Psoas muscle (tissue), 8 donors: ENCODE data around the gene PLA2G12B. TPM values are rescaled to one million over a fixed set of nuclear protein-coding genes. Genes with fewer than 3 reads are reported as not detected.

Source experiments
- ATAC-seq, 4 donors: fragments of 200-7000 bp; cut with Tn5 transposase; one replicate each; pipeline ENCODE4 v1.9.1; 2020; ENCODE audit warnings: moderate library complexity in 3 of 4, mild to moderate bottlenecking in 2 of 4
- DNase-seq, 2 donors: peaks; one replicate each; pipeline ENCODE4 v3.0.0-alpha.2; 2020
- H3K27ac ChIP-seq: fragments of 200-600 bp; one replicate; pipeline ENCODE4 v1.8.0; 2022
- H3K27me3 ChIP-seq, 3 donors: fragments of 200-600 bp in 1 of 3; one replicate each; pipeline versions ENCODE4 v1.6.1 to v1.8.0; 2013 to 2022; ENCODE audit warnings: low read length in 2 of 3, mild to moderate bottlenecking in 2 of 3, moderate library complexity in 1 of 3; ENCODE audit not compliant: insufficient read depth in 3 of 3
- H3K36me3 ChIP-seq, 2 donors: fragments of 200-600 bp in 1 of 2; one replicate each; pipeline versions ENCODE4 v1.6.1 to v1.8.0; 2013 to 2022; ENCODE audit warnings: low read depth in 1 of 2, mild to moderate bottlenecking in 1 of 2, moderate library complexity in 1 of 2; ENCODE audit not compliant: insufficient read depth in 1 of 2
- H3K4me1 ChIP-seq: fragments of 200-600 bp; one replicate; pipeline ENCODE4 v1.8.0; 2022
- H3K4me3 ChIP-seq: fragments of 200-600 bp; one replicate; pipeline ENCODE4 v1.8.0; 2022; ENCODE audit warnings: mild to moderate bottlenecking
- H3K9me3 ChIP-seq: fragments of 200-600 bp; one replicate; pipeline ENCODE4 v1.8.0; 2022
- WGBS, 3 donors: extraction: QIAGEN DNeasy Blood & Tissue Kit; methylation state at CpG; one replicate each; pipeline versions ENCODE4 v1.1.6 to v1.1.7; 2013; 5-methylcytosine and 5-hydroxymethylcytosine counted together
- intact Hi-C, 2 donors: fragments of 100-400 bp; cut with DNase I; formaldehyde crosslinking; loops; one replicate each; pipeline versions ENCODE4 v1.11.0 to v1.14.2; 2022
- polyA plus RNA-seq, 3 donors: library from polyadenylated mRNA; stranded (reverse); fragments of 200-250 nt; gene quantifications; one replicate each; pipeline ENCODE4 v1.2.3, GENCODE V29; 2013
- total RNA-seq, 4 donors: library from RNA; stranded (reverse); fragmentation: NEBNext Ultra II Directional in 2 of 4; extraction: Animal tissue kit (Norgen Biotek cat#: 25700) in 2 of 4; gene quantifications; one replicate each; pipeline versions ENCODE4 v1.2.1 to v1.2.4, GENCODE V29; 2021 to 2023
- TF ChIP-seq, protein P1 (sequence below): fragments of 200-600 bp; IDR thresholded peaks from one replicate; pipeline ENCODE4 v1.8.0; 2022; ENCODE audit warnings: antibody characterized with exemption
- donor health status: healthy with polysubstance abuse.
- donor health status: DM: no; HTN: no; CAD: no; lungs with moderate emphysema.
- donor health status: Bipolar disorder and iron deficiency.
- donor health status: healthy.
- donor health status: DM: yes; HTN: yes; CAD: no.
- donor health status: DM: no; HTN: no; CAD: no.
- donor health status: DM: no; HTN: no; CAD: no.
- donor health status: DM: yes; HTN: yes; CAD: no.

The PLA2G12B gene
- total and polyA plus RNA-seq, 7 donors, result 0.10 to 0.22 TPM; not detected in 5

DNA sequence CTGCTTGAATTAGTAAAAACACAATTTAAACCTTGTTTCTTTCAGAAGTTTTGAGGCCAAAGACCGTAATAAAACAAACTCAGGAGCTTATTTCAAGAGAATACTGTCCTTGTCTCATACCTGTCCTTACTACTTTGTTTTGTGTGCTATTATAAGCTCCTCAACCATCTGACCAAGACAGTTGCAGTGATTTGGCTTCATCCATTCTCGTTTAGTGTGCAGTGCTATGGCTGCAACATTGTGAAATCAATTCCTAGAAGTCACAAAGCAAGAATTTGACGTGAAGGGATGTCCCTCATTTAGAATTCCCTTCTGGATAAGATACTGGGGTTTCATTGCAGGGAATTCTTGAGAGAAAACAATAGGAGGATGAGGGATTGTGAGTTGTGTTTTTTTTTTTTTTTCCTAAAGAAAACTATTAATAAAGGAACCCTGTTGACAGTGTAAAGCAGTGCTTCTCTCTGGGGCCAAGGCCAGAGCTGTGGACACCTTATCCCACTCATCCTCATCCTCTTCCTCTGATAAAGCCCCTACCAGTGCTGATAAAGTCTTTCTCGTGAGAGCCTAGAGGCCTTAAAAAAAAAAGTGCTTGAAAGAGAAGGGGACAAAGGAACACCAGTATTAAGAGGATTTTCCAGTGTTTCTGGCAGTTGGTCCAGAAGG, 61.3 kb downstream of the PLA2G12B start, which contains the start of gene OIT3:
Gene OIT3 (plus strand): TSS at position 604 of the 663 bp plus-strand sequence. CDS start 60 bp downstream, outside the sequence.
- Histone ChIP-seq H3K36me3 (peaks cover 0 to 3% of the 10 kb centered on the region in 2 donors), H3K4me3 (no peak within 1 kb of the TSS), H3K4me1 (no peaks in the 10 kb centered on the region), H3K27me3 (no peaks in the 10 kb centered on the region), H3K27ac (no peak within 1 kb of the TSS), H3K9me3 (no peaks in the 10 kb centered on the region)
- intact Hi-C loops, result no loop called here
- DNase-seq (no peak), ATAC-seq (peak; percentile 55 to 77 (median 62))
- TF ChIP-seq, protein P1, sequence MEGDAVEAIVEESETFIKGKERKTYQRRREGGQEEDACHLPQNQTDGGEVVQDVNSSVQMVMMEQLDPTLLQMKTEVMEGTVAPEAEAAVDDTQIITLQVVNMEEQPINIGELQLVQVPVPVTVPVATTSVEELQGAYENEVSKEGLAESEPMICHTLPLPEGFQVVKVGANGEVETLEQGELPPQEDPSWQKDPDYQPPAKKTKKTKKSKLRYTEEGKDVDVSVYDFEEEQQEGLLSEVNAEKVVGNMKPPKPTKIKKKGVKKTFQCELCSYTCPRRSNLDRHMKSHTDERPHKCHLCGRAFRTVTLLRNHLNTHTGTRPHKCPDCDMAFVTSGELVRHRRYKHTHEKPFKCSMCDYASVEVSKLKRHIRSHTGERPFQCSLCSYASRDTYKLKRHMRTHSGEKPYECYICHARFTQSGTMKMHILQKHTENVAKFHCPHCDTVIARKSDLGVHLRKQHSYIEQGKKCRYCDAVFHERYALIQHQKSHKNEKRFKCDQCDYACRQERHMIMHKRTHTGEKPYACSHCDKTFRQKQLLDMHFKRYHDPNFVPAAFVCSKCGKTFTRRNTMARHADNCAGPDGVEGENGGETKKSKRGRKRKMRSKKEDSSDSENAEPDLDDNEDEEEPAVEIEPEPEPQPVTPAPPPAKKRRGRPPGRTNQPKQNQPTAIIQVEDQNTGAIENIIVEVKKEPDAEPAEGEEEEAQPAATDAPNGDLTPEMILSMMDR, result no peak
- WGBS, 3 donors, result 37 to 43% (median 39%) methylated on average over 4 of the region's 4 CpGs

DNA sequence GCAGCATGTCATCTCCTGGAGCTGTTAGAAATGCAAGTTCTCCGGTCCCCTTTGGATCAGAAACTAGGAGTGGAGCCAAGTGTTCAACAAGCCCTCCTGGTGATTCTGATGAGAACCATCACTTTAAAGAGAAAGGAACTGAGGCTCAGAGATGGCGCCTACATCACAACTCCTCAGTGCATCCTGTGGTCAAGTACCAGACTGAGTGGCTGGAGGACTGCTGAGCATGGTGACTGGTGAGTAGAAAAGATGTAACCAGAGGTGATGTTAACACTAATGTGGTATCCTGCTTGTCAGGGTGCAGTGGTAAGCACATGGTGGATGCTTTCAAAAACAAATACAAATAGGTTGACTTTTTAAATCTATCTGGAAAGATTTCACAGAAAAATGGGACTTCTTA, 64.5 kb downstream of the PLA2G12B start:
- WGBS, 3 donors, result 70 to 80% (median 78%) methylated on average over 2 of the region's 2 CpGs

DNA sequence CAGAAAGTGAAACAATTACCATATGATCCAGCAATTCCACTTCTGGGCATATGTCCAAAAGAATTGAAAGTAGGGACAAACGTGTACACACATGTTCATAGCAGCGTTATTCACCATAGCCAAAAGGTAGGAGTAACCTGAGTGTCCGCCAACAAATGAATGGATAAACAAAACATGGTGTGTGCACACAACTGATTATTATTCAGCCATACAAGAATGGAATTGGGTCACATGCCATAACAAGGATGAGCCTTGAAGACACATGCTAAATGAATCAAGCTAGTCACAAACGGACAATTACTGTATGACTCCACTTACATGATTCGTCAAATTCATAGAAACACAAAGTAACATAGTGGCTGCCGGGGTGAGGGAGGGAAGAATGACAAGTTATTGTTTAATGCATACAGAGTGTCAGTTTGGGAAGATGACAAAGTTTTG, 65.2 kb downstream of the PLA2G12B start:
- intact Hi-C loops, result no loop called here
- Histone ChIP-seq H3K27ac (no peak overlapping the region), H3K27me3 (no peaks in the 10 kb centered on the region), H3K36me3 (peaks cover 4 to 42% of the 10 kb centered on the region in 2 donors), H3K4me3 (no peak overlapping the region), H3K4me1 (no peaks in the 10 kb centered on the region), H3K9me3 (no peaks in the 10 kb centered on the region)
- ATAC-seq (peak; percentile 25 to 45 (median 38)), DNase-seq (no peak)
- TF ChIP-seq, protein P1, result no peak
- 32 to 43% (median 38%) methylated on average over 6 of the region's 6 CpGs for WGBS, 3 donors

More for the DNA sequence above, 64.5 kb downstream of the PLA2G12B start:
- Histone ChIP-seq H3K4me1 (no peaks in the 10 kb centered on the region), H3K27ac (no peak overlapping the region), H3K4me3 (no peak overlapping the region), H3K27me3 (no peaks in the 10 kb centered on the region), H3K9me3 (no peaks in the 10 kb centered on the region), H3K36me3 (peaks cover 4 to 35% of the 10 kb centered on the region in 2 donors)
- TF ChIP-seq, protein P1, result no peak
- intact Hi-C loops, result no loop called here
- DNase-seq (no peak), ATAC-seq (peak in 2 of 4 donors; percentile 24 to 25)

DNA sequence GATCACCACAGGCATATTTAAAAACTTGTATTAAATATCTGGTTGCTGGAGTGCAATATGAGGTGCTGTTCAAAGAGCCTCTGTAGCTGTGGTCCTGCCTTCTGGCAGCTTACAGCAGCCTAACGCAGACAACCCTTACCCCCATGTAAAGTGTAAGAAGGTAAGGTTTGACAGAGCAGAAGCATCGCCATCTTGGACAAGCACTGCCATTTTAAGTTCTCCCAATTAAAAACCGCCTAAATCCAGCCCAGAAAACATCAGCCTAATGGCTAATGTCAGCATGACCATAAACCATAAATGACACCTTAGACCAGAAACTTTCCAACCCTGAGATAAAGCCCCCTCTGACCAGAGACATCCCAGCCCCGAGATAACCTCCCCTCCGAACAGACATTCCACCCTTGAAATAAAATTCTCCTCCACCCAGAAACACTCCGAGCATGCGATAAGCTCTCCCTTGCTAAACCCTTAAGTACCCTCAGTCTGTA, 66.4 kb downstream of the PLA2G12B start:
- TF ChIP-seq, protein P1, result no peak
- Histone ChIP-seq H3K27ac (no peak overlapping the region), H3K27me3 (no peaks in the 10 kb centered on the region), H3K4me1 (no peaks in the 10 kb centered on the region), H3K9me3 (no peaks in the 10 kb centered on the region), H3K36me3 (peaks cover 4 to 54% of the 10 kb centered on the region in 2 donors), H3K4me3 (no peak overlapping the region)
- no peak for DNase-seq
- no peak for ATAC-seq
- intact Hi-C loops, result no loop called here
- WGBS, 3 donors, result 93 to 95% (median 94%) methylated on average over 7 of the region's 7 CpGs
